Measurements from ENCODE around the gene SBF2. TPM values are rescaled to one million over a fixed set of nuclear protein-coding genes. Genes with fewer than 3 reads are reported as not detected.
"Not testable (repeated sequence)": the region's sequence is repeated elsewhere in the genome, so short reads cannot be mapped to it uniquely, and the experiment has no call there.

The SBF2 gene
- total and polyA plus RNA-seq, 5 donors from 2014 or later: 1.1 to 5.5 (median 2.1) TPM

GRCh38 chr11:10044618-10045017, 249.4 kb downstream of the SBF2 start:
- Mint-ChIP-seq H3K4me1 (no peaks in the 10 kb centered on the region), H3K27ac (no peak overlapping the region), H3K4me3 (no peak overlapping the region), H3K9me3 (peaks cover 0 to 19% (median 3%) of the 10 kb centered on the region in 7 donors), H3K36me3 (peaks cover 14% of the 10 kb centered on the region), H3K27me3 (no peaks in the 10 kb centered on the region)
- Histone ChIP-seq H3K4me3 (ENCODE audit: low read depth, low read length) (no peak overlapping the region), H3K27me3 (ENCODE audit: control insufficient read depth, insufficient read depth, low read length) (no peaks in the 10 kb centered on the region), H3K36me3 (ENCODE audit: control insufficient read depth, insufficient read depth, low read length) (no peaks in the 10 kb centered on the region), H3K27ac (ENCODE audit: insufficient read depth, low read length, poor library complexity, severe bottlenecking) (no peak overlapping the region), H3K4me1 (ENCODE audit: control insufficient read depth, insufficient read depth, low read length, poor library complexity, severe bottlenecking) (no peaks in the 10 kb centered on the region), H3K9me3 (ENCODE audit: control insufficient read depth in 2 of 2, low read length in 2 of 2) (peaks cover 7 to 15% of the 10 kb centered on the region in 2 experiments)
- peak in 1 of 3 donors; percentile 10 for DNase-seq
- no peak for ATAC-seq (ENCODE audit: low read depth in 2 of 2)

DNA sequence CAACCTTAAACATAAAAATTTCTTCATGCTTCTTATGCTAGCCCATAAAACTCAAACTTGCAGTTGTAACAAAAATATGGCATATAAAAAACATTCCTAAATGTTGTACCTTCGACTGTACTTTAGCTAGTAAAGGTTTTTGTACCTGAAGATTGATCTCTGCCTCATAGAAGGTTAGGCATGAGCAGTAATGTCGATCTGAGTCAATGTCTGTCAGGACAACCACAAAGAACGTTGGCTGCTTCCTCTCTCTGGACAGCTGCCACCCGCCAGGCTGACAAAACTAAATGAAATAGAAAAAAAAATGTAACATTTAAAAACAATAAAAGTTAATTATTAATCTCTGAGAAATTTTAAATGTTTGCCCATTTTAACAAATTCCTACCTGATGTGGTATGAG, 251.3 kb downstream of the SBF2 start:
- no peaks in the 10 kb centered on the region for H3K4me1 ChIP-seq (ENCODE audit: control insufficient read depth, insufficient read depth, low read length, poor library complexity, severe bottlenecking)
- DNase-seq (no peak), ATAC-seq (ENCODE audit: low read depth in 2 of 2) (no peak)
- H3K27ac ChIP-seq (ENCODE audit: insufficient read depth, low read length, poor library complexity, severe bottlenecking): no peak overlapping the region
- no peak overlapping the region for H3K4me3 ChIP-seq (ENCODE audit: low read depth, low read length)
- peaks cover 7 to 15% of the 10 kb centered on the region in 2 experiments for H3K9me3 ChIP-seq (ENCODE audit: control insufficient read depth in 2 of 2, low read length in 2 of 2)
- H3K4me3 Mint-ChIP-seq: no peak overlapping the region
- no peaks in the 10 kb centered on the region for H3K36me3 ChIP-seq (ENCODE audit: control insufficient read depth, insufficient read depth, low read length)
- no peaks in the 10 kb centered on the region for H3K4me1 Mint-ChIP-seq
- H3K27ac Mint-ChIP-seq: no peak overlapping the region
- peaks cover 14% of the 10 kb centered on the region for H3K36me3 Mint-ChIP-seq
- H3K9me3 Mint-ChIP-seq: peaks cover 0 to 19% (median 3%) of the 10 kb centered on the region in 7 donors
- H3K27me3 ChIP-seq (ENCODE audit: control insufficient read depth, insufficient read depth, low read length): no peaks in the 10 kb centered on the region
- H3K27me3 Mint-ChIP-seq: peaks cover 4% of the 10 kb centered on the region

GRCh38 chr11:10041748-10042446, 252.1 kb downstream of the SBF2 start:
- no peak overlapping the region for H3K4me3 Mint-ChIP-seq
- peaks cover 0 to 17% (median 3%) of the 10 kb centered on the region in 7 donors for H3K9me3 Mint-ChIP-seq
- Histone ChIP-seq H3K36me3 (ENCODE audit: control insufficient read depth, insufficient read depth, low read length) (no peaks in the 10 kb centered on the region), H3K27me3 (ENCODE audit: control insufficient read depth, insufficient read depth, low read length) (no peaks in the 10 kb centered on the region), H3K27ac (ENCODE audit: insufficient read depth, low read length, poor library complexity, severe bottlenecking) (no peak overlapping the region), H3K4me1 (ENCODE audit: control insufficient read depth, insufficient read depth, low read length, poor library complexity, severe bottlenecking) (no peaks in the 10 kb centered on the region), H3K4me3 (ENCODE audit: low read depth, low read length) (no peak overlapping the region), H3K9me3 (ENCODE audit: control insufficient read depth in 2 of 2, low read length in 2 of 2) (peaks cover 7 to 15% of the 10 kb centered on the region in 2 experiments)
- DNase-seq (no peak), ATAC-seq (ENCODE audit: low read depth in 2 of 2) (no peak)
- peaks cover 14% of the 10 kb centered on the region for H3K36me3 Mint-ChIP-seq
- H3K27me3 Mint-ChIP-seq: peaks cover 4% of the 10 kb centered on the region
- H3K4me1 Mint-ChIP-seq: no peaks in the 10 kb centered on the region
- H3K27ac Mint-ChIP-seq: no peak overlapping the region

- no peaks in the 10 kb centered on the region for H3K27me3 ChIP-seq (ENCODE audit: control insufficient read depth, insufficient read depth, low read length)
- peaks cover 14% of the 10 kb centered on the region for H3K36me3 Mint-ChIP-seq
- no peak overlapping the region for H3K4me3 ChIP-seq (ENCODE audit: low read depth, low read length)
- peaks cover 0 to 15% (median 1%) of the 10 kb centered on the region in 7 donors for H3K9me3 Mint-ChIP-seq
- no peak overlapping the region for H3K27ac ChIP-seq (ENCODE audit: insufficient read depth, low read length, poor library complexity, severe bottlenecking)
- DNase-seq (no peak), ATAC-seq (ENCODE audit: low read depth in 2 of 2) (no peak)
- peaks cover 4% of the 10 kb centered on the region for H3K27me3 Mint-ChIP-seq
- no peaks in the 10 kb centered on the region for H3K4me1 Mint-ChIP-seq
- peaks cover 7 to 15% of the 10 kb centered on the region in 2 experiments for H3K9me3 ChIP-seq (ENCODE audit: control insufficient read depth in 2 of 2, low read length in 2 of 2)
- no peak overlapping the region for H3K4me3 Mint-ChIP-seq
- no peak overlapping the region for H3K27ac Mint-ChIP-seq
- H3K4me1 ChIP-seq (ENCODE audit: control insufficient read depth, insufficient read depth, low read length, poor library complexity, severe bottlenecking): no peaks in the 10 kb centered on the region
- H3K36me3 ChIP-seq (ENCODE audit: control insufficient read depth, insufficient read depth, low read length): no peaks in the 10 kb centered on the region
Observed at GRCh38 chr11:10041332-10041731, 252.7 kb downstream of the SBF2 start.

DNA sequence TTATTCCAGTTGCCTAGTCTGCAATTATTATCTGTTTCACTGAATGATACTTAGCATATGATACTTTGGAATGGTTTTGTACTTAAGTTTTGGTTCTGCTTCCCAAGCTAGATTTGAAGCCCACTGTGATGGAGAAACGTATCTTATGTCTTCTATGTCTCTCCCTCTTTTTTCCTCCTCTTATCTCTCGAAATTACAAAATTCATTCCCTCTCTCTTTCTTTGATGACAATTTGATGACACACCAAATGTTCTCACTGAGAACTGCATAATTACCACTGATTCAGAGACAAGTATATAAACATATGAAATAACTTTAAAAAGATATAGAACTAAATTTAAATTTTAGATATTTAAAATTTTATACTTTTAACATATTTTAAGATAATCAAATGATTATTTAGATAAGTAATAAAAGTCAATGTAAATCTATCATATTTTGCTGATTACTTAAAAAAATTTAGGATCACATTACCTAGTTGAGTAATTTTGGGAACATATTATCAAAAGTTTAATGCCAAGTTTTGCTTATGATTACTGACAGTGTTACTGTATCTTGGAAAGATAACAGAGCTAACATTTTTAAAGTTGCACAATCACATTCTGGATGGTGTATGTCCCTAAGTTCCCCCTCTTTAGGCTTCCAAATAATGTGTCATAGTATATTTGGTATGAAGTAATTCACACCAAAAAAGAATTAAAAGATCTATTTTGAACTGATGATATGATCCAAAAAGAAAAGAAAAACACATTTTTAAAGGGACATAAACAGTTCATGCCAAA, 255.3 kb downstream of the SBF2 start:
- no peak overlapping the region for H3K27ac ChIP-seq (ENCODE audit: insufficient read depth, low read length, poor library complexity, severe bottlenecking)
- H3K36me3 ChIP-seq (ENCODE audit: control insufficient read depth, insufficient read depth, low read length): no peaks in the 10 kb centered on the region
- H3K27ac Mint-ChIP-seq: no peak overlapping the region
- no peaks in the 10 kb centered on the region for H3K4me1 ChIP-seq (ENCODE audit: control insufficient read depth, insufficient read depth, low read length, poor library complexity, severe bottlenecking)
- H3K27me3 Mint-ChIP-seq: peaks cover 4% of the 10 kb centered on the region
- no peak overlapping the region for H3K4me3 Mint-ChIP-seq
- H3K9me3 ChIP-seq (ENCODE audit: control insufficient read depth in 2 of 2, low read length in 2 of 2): no peaks in the 10 kb centered on the region
- ATAC-seq (ENCODE audit: low read depth in 2 of 2): no peak
- no peaks in the 10 kb centered on the region for H3K27me3 ChIP-seq (ENCODE audit: control insufficient read depth, insufficient read depth, low read length)
- no peak overlapping the region for H3K4me3 ChIP-seq (ENCODE audit: low read depth, low read length)
- peaks cover 14% of the 10 kb centered on the region for H3K36me3 Mint-ChIP-seq
- no peaks in the 10 kb centered on the region for H3K4me1 Mint-ChIP-seq
- H3K9me3 Mint-ChIP-seq: peaks cover 0 to 6% (median 0%) of the 10 kb centered on the region in 7 donors
- no peak for DNase-seq

- not testable (repeated sequence) for H3K36me3 Mint-ChIP-seq; H3K4me1 Mint-ChIP-seq; H3K4me1 ChIP-seq (ENCODE audit: control insufficient read depth, insufficient read depth, low read length, poor library complexity, severe bottlenecking); H3K27me3 Mint-ChIP-seq; H3K36me3 ChIP-seq (ENCODE audit: control insufficient read depth, insufficient read depth, low read length); ATAC-seq (ENCODE audit: low read depth in 2 of 2); DNase-seq; H3K4me3 Mint-ChIP-seq; H3K9me3 Mint-ChIP-seq; H3K27me3 ChIP-seq (ENCODE audit: control insufficient read depth, insufficient read depth, low read length); H3K4me3 ChIP-seq (ENCODE audit: low read depth, low read length); H3K9me3 ChIP-seq (ENCODE audit: control insufficient read depth in 2 of 2, low read length in 2 of 2); H3K27ac ChIP-seq (ENCODE audit: insufficient read depth, low read length, poor library complexity, severe bottlenecking); H3K27ac Mint-ChIP-seq
Observed at GRCh38 chr11:10035932-10036331, 258.1 kb downstream of the SBF2 start.

- no peaks in the 10 kb centered on the region for H3K36me3 Mint-ChIP-seq
- H3K9me3 Mint-ChIP-seq: no peaks in the 10 kb centered on the region
- ATAC-seq (ENCODE audit: low read depth in 2 of 2): no peak
Observed at GRCh38 chr11:10032935-10033334, 261.1 kb downstream of the SBF2 start.

More at GRCh38 chr11:10032935-10033334, 261.1 kb downstream of the SBF2 start:
- H3K4me3 ChIP-seq (ENCODE audit: low read depth, low read length): no peak overlapping the region
- no peak overlapping the region for H3K27ac ChIP-seq (ENCODE audit: insufficient read depth, low read length, poor library complexity, severe bottlenecking)
- no peaks in the 10 kb centered on the region for H3K27me3 ChIP-seq (ENCODE audit: control insufficient read depth, insufficient read depth, low read length)
- Mint-ChIP-seq H3K4me1 (no peaks in the 10 kb centered on the region), H3K27me3 (peaks cover 5% of the 10 kb centered on the region), H3K27ac (no peak overlapping the region), H3K4me3 (no peak overlapping the region)
- DNase-seq: no peak
- no peaks in the 10 kb centered on the region for H3K36me3 ChIP-seq (ENCODE audit: control insufficient read depth, insufficient read depth, low read length)
- H3K9me3 ChIP-seq (ENCODE audit: control insufficient read depth in 2 of 2, low read length in 2 of 2): no peaks in the 10 kb centered on the region
- H3K4me1 ChIP-seq (ENCODE audit: control insufficient read depth, insufficient read depth, low read length, poor library complexity, severe bottlenecking): no peaks in the 10 kb centered on the region
